Thyroid gland (tissue), 4 donors: ENCODE results near the gene MED28. TPM values are rescaled to one million over a fixed set of nuclear protein-coding genes. Genes with fewer than 3 reads are reported as not detected.
"Not testable (repeated sequence)": the region's sequence is repeated elsewhere in the genome, so short reads cannot be mapped to it uniquely, and the experiment has no call there.

Experiments used
- DNase-seq, 2 donors: peaks; one replicate each; pipeline ENCODE4 v3.0.0-alpha.2; 2019
- H3K27ac ChIP-seq, 3 donors: fragments of 200-600 bp; sonication (generic); 1 replicate in 2 of 3; 2 replicates in 1 of 3; pipeline ENCODE4 v1.5.1; 2016 to 2019; ENCODE audit warnings: mild to moderate bottlenecking in 1 of 3, moderate library complexity in 1 of 3
- H3K27me3 ChIP-seq: fragments of 200-600 bp; sonication (generic); one replicate; pipeline ENCODE4 v1.5.1; 2019
- H3K36me3 ChIP-seq, 2 donors: fragments of 200-600 bp; sonication (generic); one replicate each; pipeline ENCODE4 v1.5.1; 2016 to 2019
- H3K4me1 ChIP-seq, 2 donors: fragments of 200-600 bp; sonication (generic); one replicate each; pipeline ENCODE4 v1.5.1; 2017 to 2019
- H3K4me3 ChIP-seq, 3 donors: fragments of 200-600 bp; sonication (generic); replicated peaks in 1 of 3; 1 replicate in 2 of 3; 2 replicates in 1 of 3; pipeline ENCODE4 v1.5.1; 2016; ENCODE audit warnings: mild to moderate bottlenecking in 1 of 3
- H3K9me3 ChIP-seq: fragments of 200-600 bp; sonication (generic); one replicate; pipeline ENCODE4 v1.5.1; 2017
- CTCF ChIP-seq, 6 experiments: fragments of 200-600 bp in 3 of 6; fragments of 450-650 bp in 3 of 6; sonication (generic) in 3 of 6; IDR thresholded peaks; one replicate each; pipeline ENCODE4 v1.5.1; 2016 to 2019; ENCODE audit warnings: antibody characterized with exemption in 6 of 6, mild to moderate bottlenecking in 2 of 6, inconsistent platforms in 1 of 6, moderate library complexity in 1 of 6
- POLR2A ChIP-seq, 2 donors: fragments of 450-650 bp; IDR thresholded peaks; one replicate each; pipeline ENCODE4 v1.6.1; 2017; ENCODE audit warnings: antibody characterized with exemption in 2 of 2, mild to moderate bottlenecking in 2 of 2, moderate library complexity in 1 of 2
- WGBS, 2 donors: methylation state at CpG; one replicate each; pipeline ENCODE4 v1.1.5; 2017; 5-methylcytosine and 5-hydroxymethylcytosine counted together
- intact Hi-C: fragments of 100-400 bp; cut with DNase I; formaldehyde crosslinking; loops from one replicate; pipeline ENCODE4 v1.15.1; 2023
- total RNA-seq, 4 donors: library from RNA; depleted of rRNA; stranded (reverse); fragments of >200 nt; gene quantifications; one replicate each; pipeline ENCODE4 v1.2.3, GENCODE V29; 2016

The MED28 gene
- 10 to 100 TPM; 14.9 to 25.6 (median 19.4) TPM for total RNA-seq

- Histone ChIP-seq H3K27me3 (no peaks in the 10 kb centered on the region), H3K36me3 (no peaks in the 10 kb centered on the region), H3K4me3 (peak within 1 kb of the TSS; percentile 52 to 100 (median 56)), H3K9me3 (no peaks in the 10 kb centered on the region), H3K4me1 (peaks cover 18 to 34% of the 10 kb centered on the region in 2 donors), H3K27ac (peak within 1 kb of the TSS; percentile 48 to 72 (median 48))
- peak; percentile 97 to 98 for DNase-seq
- intact Hi-C loops, result loop anchor here (5.0 kb wide), 1 partner anchor 32 kb away; no protein-coding TSS in a partner anchor
- 0% methylated on average over 40 to 46 of the region's 46 CpGs for WGBS, 2 donors
- TF ChIP-seq POLR2A (IDR thresholded peaks at IDR 0.05), result peak; percentile 15 to 88
- TF ChIP-seq CTCF (IDR thresholded peaks at IDR 0.05), result peak in 3 of 6 experiments; percentile 1 to 35 (median 35)
Measured at GRCh38 chr4:17614416-17615299, at the start of gene MED28. TSS of gene MED28 (plus strand) at chr4:17614641. CDS start at chr4:17614655, 14 bp downstream.

- intact Hi-C loops, result no loop called here
- Histone ChIP-seq H3K27ac (no peak overlapping the region), H3K36me3 (no peaks in the 10 kb centered on the region)
Measured at GRCh38 chr4:17565846-17566245, 48.6 kb upstream of the MED28 start.

GRCh38 chr4:17567271-17567670, 47.2 kb upstream of the MED28 start:
- no peak for DNase-seq
- Histone ChIP-seq H3K4me3 (no peak overlapping the region), H3K27ac (no peak overlapping the region), H3K27me3 (no peaks in the 10 kb centered on the region), H3K4me1 (no peaks in the 10 kb centered on the region), H3K9me3 (no peaks in the 10 kb centered on the region), H3K36me3 (no peaks in the 10 kb centered on the region)
- 78 to 91% methylated on average over 2 of the region's 2 CpGs for WGBS, 2 donors
- TF ChIP-seq POLR2A (IDR thresholded peaks at IDR 0.05) (no peak), CTCF (IDR thresholded peaks at IDR 0.05) (no peak)
- intact Hi-C loops, result no loop called here

More at GRCh38 chr4:17565846-17566245, 48.6 kb upstream of the MED28 start:
- Histone ChIP-seq H3K27me3 (no peaks in the 10 kb centered on the region), H3K4me1 (no peaks in the 10 kb centered on the region), H3K4me3 (no peak overlapping the region), H3K9me3 (no peaks in the 10 kb centered on the region)
- no peak for TF ChIP-seq POLR2A (IDR thresholded peaks at IDR 0.05)
- WGBS, 2 donors, result 92 to 93% methylated on average over 3 of the region's 3 CpGs
- DNase-seq, result no peak

- Histone ChIP-seq H3K27ac (no peak overlapping the region), H3K36me3 (no peaks in the 10 kb centered on the region), H3K27me3 (no peaks in the 10 kb centered on the region), H3K4me3 (no peak overlapping the region), H3K9me3 (no peaks in the 10 kb centered on the region), H3K4me1 (peaks cover 3 to 12% of the 10 kb centered on the region in 2 donors)
- no peak for TF ChIP-seq POLR2A (IDR thresholded peaks at IDR 0.05)
- no peak for DNase-seq
- 93 to 96% methylated on average over 4 of the region's 4 CpGs for WGBS, 2 donors
- intact Hi-C loops, result no loop called here
Measured at GRCh38 chr4:17574206-17574605, 40.2 kb upstream of the MED28 start.

GRCh38 chr4:17575177-17575576, 39.3 kb upstream of the MED28 start:
- 94 to 95% methylated on average over 12 of the region's 12 CpGs for WGBS, 2 donors
- peaks cover 3 to 15% of the 10 kb centered on the region in 2 donors for H3K4me1 ChIP-seq
- H3K27me3 ChIP-seq, H3K36me3 ChIP-seq, H3K4me3 ChIP-seq, DNase-seq, intact Hi-C loops, H3K27ac ChIP-seq, H3K9me3 ChIP-seq: not testable (repeated sequence)

- no peaks in the 10 kb centered on the region for H3K9me3 ChIP-seq
- H3K36me3 ChIP-seq, result peaks cover 3 to 4% of the 10 kb centered on the region in 2 donors
- peak; percentile 96 to 97 for DNase-seq
- H3K27me3 ChIP-seq, result no peaks in the 10 kb centered on the region
- H3K4me1 ChIP-seq, result peaks cover 3 to 15% of the 10 kb centered on the region in 2 donors
- H3K4me3 ChIP-seq, result peak within 1 kb of the TSS; percentile 31 to 97 (median 60)
- TF ChIP-seq POLR2A (IDR thresholded peaks at IDR 0.05), result peak in 1 of 2 donors; percentile 97
- no peak for TF ChIP-seq CTCF (IDR thresholded peaks at IDR 0.05)
- 0% methylated on average over 26 to 32 of the region's 91 CpGs for WGBS, 2 donors
- peak within 1 kb of the TSS; percentile 65 to 80 (median 72) for H3K27ac ChIP-seq
- intact Hi-C loops, result no loop called here
Measured at GRCh38 chr4:17576932-17577664, 37.3 kb upstream of the MED28 start, which contains the start of gene LAP3. TSS of gene LAP3 (plus strand) at chr4:17577198. CDS start at chr4:17577466, 268 bp downstream.
